Natural killer cell (primary cell): ENCODE measurements around the gene SLCO3A1. TPM values are rescaled to one million over a fixed set of nuclear protein-coding genes. Genes with fewer than 3 reads are reported as not detected.

ENCODE experiments used
- ATAC-seq, 3 donors: fragments of 150-1000 bp in 2 of 3; fragments of 200-7000 bp in 1 of 3; cut with Tn5 transposase; 1 replicate in 1 of 3; 2 replicates in 2 of 3; pipeline ENCODE4 v1.10.0; 2021; ENCODE audit warnings: mild to moderate bottlenecking in 2 of 3, moderate library complexity in 2 of 3
- DNase-seq, 2 donors: peaks; one replicate each; pipeline versions ENCODE4 v3.0.0 to v3.0.0-alpha.2; 2013 to 2021; ENCODE audit warnings: mixed read lengths in 1 of 2
- H3K27ac ChIP-seq: one replicate; pipeline ENCODE4 v1.5.1; 2013; ENCODE audit warnings: mild to moderate bottlenecking, low read length
- H3K27me3 ChIP-seq: one replicate; pipeline ENCODE4 v1.6.1; 2013; ENCODE audit warnings: low read length; ENCODE audit not compliant: control insufficient read depth, insufficient read depth
- H3K36me3 ChIP-seq: one replicate; pipeline ENCODE4 v1.6.1; 2013; ENCODE audit warnings: low read length; ENCODE audit not compliant: control insufficient read depth, insufficient read depth
- H3K4me1 ChIP-seq: one replicate; pipeline ENCODE4 v1.6.1; 2013; ENCODE audit warnings: low read length; ENCODE audit not compliant: control insufficient read depth, insufficient read depth
- H3K4me3 ChIP-seq: one replicate; pipeline ENCODE4 v1.5.1; 2013; ENCODE audit warnings: low read length
- H3K9me3 ChIP-seq: one replicate; pipeline ENCODE4 v1.6.1; 2013; ENCODE audit warnings: low read length; ENCODE audit not compliant: control insufficient read depth, insufficient read depth
- H3K27ac Mint-ChIP-seq, 2 donors: one replicate each; pipeline ENCODE4 v1.8.0; 2022; ENCODE audit warnings: mild to moderate bottlenecking in 2 of 2, mixed read lengths in 2 of 2, moderate library complexity in 1 of 2
- H3K27me3 Mint-ChIP-seq, 2 donors: one replicate each; pipeline ENCODE4 v1.8.0; 2022; ENCODE audit warnings: low read depth in 2 of 2, mixed read lengths in 2 of 2
- H3K36me3 Mint-ChIP-seq: one replicate; pipeline ENCODE4 v1.8.0; 2022; ENCODE audit warnings: mixed read lengths
- H3K4me1 Mint-ChIP-seq, 2 donors: one replicate each; pipeline ENCODE4 v1.8.0; 2022; ENCODE audit warnings: mixed read lengths in 2 of 2
- H3K4me3 Mint-ChIP-seq: one replicate; pipeline ENCODE4 v1.8.0; 2022; ENCODE audit warnings: mild to moderate bottlenecking, moderate library complexity, mixed read lengths
- H3K9me3 Mint-ChIP-seq, 2 donors: one replicate each; pipeline ENCODE4 v1.8.0; 2022; ENCODE audit warnings: mixed read lengths in 2 of 2
- CTCF ChIP-seq: fragments of 200-600 bp; IDR thresholded peaks from one replicate; pipeline ENCODE4 v1.8.0; 2022; ENCODE audit warnings: antibody characterized with exemption
- WGBS: methylation state at CpG from one replicate; pipeline ENCODE4 v1.1.7; 2013; ENCODE audit warnings: missing lambda C conversion rate; ENCODE audit not compliant: insufficient coverage; 5-methylcytosine and 5-hydroxymethylcytosine counted together
- intact Hi-C: fragments of 100-400 bp; cut with micrococcal nuclease; formaldehyde crosslinking; loops from one replicate; pipeline ENCODE4 v1.14.2; 2022
- total RNA-seq, 4 donors: library from RNA; stranded (reverse); fragments of 120-200 nt in 1 of 4; gene quantifications; one replicate each; pipeline versions ENCODE4 v1.2.3 to v1.2.4, GENCODE V29; 2013 to 2022

SLCO3A1 gene
- total RNA-seq, 3 donors from 2014 or later (not counting 1 experiment from before 2014, with no cell fraction given), result 48.5 to 73.5 (median 68.8) TPM

GRCh38 chr15:91947293-91947679 lies 93.8 kb downstream of the SLCO3A1 start:
- peak overlapping the region; percentile 51 to 74 for H3K27ac Mint-ChIP-seq
- peaks cover 40% of the 10 kb centered on the region for H3K4me1 ChIP-seq
- H3K27ac ChIP-seq, result peak overlapping the region; percentile 29
- no peaks in the 10 kb centered on the region for H3K27me3 Mint-ChIP-seq
- H3K4me3 Mint-ChIP-seq, result peak overlapping the region; percentile 42
- DNase-seq (no peak), ATAC-seq (peak in 1 of 3 donors; percentile 71)
- no peak for TF ChIP-seq CTCF
- no peaks in the 10 kb centered on the region for H3K36me3 ChIP-seq
- H3K9me3 ChIP-seq, result no peaks in the 10 kb centered on the region
- H3K27me3 ChIP-seq, result no peaks in the 10 kb centered on the region
- intact Hi-C loops, result no loop called here
- 28% methylated on average over 7 of the region's 7 CpGs for WGBS
- no peaks in the 10 kb centered on the region for H3K36me3 Mint-ChIP-seq
- no peaks in the 10 kb centered on the region for H3K9me3 Mint-ChIP-seq
- peaks cover 89 to 94% of the 10 kb centered on the region in 2 donors for H3K4me1 Mint-ChIP-seq
- no peak overlapping the region for H3K4me3 ChIP-seq

DNA sequence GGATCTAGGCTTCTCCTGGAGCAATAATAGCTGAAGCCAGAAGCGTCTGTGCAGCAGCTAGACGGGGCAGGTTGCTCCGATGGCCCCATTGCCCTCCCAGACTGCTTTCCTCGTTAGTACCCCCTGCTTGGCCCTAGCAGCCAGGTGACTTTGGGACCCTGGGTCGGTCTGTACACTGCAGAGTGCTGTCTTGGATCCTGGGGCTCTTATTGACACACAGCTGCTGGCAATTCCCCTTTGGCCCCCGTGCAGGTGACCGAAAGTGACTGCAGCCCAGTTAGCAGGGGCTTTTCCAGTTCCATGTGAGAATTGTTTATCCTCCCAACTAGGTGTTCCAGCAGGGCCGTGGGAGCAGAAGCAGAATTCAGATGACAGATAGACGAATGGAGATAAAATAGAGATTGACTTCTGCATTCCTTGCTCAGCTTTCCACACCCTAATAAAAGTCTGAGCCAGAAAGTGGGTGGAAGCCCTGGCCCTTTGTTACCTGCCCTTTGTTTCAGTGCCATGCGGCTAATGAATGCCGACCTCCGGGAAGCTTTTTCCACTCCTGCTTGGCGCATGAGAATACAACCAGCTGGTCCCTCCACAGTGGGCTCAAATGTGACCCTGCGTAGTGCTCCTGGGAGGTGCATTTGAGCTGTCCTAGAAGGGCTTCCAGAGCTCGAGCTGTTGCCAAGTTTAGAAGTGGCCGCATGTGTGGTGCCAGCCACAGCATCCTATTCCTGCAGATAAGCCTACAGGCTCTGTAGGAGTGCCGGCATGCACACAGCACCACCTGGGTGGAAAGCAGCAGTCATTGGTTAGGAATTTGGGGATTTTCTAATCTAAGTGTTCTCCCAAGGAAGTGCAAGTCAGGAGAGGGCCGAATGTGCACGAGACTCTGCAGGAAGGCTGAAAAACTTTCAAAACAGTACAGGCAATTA lies 94.4 kb downstream of the SLCO3A1 start:
- no peaks in the 10 kb centered on the region for H3K9me3 ChIP-seq
- H3K27me3 ChIP-seq, result no peaks in the 10 kb centered on the region
- no peak for TF ChIP-seq CTCF
- H3K27ac Mint-ChIP-seq, result peak overlapping the region; percentile 51 to 74
- H3K27me3 Mint-ChIP-seq, result no peaks in the 10 kb centered on the region
- no peaks in the 10 kb centered on the region for H3K36me3 Mint-ChIP-seq
- H3K27ac ChIP-seq, result peak overlapping the region; percentile 29
- H3K4me3 ChIP-seq, result no peak overlapping the region
- ATAC-seq (no peak), DNase-seq (no peak)
- H3K4me1 Mint-ChIP-seq, result peaks cover 92 to 94% of the 10 kb centered on the region in 2 donors
- no peaks in the 10 kb centered on the region for H3K9me3 Mint-ChIP-seq
- intact Hi-C loops, result no loop called here
- WGBS, result 69% methylated on average over 19 of the region's 19 CpGs
- no peak overlapping the region for H3K4me3 Mint-ChIP-seq
- peaks cover 34% of the 10 kb centered on the region for H3K4me1 ChIP-seq
- no peaks in the 10 kb centered on the region for H3K36me3 ChIP-seq

- 96% methylated on average over 8 of the region's 8 CpGs for WGBS
- Histone ChIP-seq H3K9me3 (no peaks in the 10 kb centered on the region), H3K27me3 (no peaks in the 10 kb centered on the region), H3K4me1 (peaks cover 33% of the 10 kb centered on the region), H3K36me3 (no peaks in the 10 kb centered on the region), H3K4me3 (no peak overlapping the region), H3K27ac (no peak overlapping the region)
- H3K4me1 Mint-ChIP-seq, result peaks cover 92 to 94% of the 10 kb centered on the region in 2 donors
- peak overlapping the region in 1 of 2 donors; percentile 37 for H3K27ac Mint-ChIP-seq
- ATAC-seq, result no peak
- no peak overlapping the region for H3K4me3 Mint-ChIP-seq
- intact Hi-C loops, result no loop called here
- no peak for DNase-seq
- no peaks in the 10 kb centered on the region for H3K9me3 Mint-ChIP-seq
- no peaks in the 10 kb centered on the region for H3K27me3 Mint-ChIP-seq
- no peaks in the 10 kb centered on the region for H3K36me3 Mint-ChIP-seq
- TF ChIP-seq CTCF, result no peak
Observed at GRCh38 chr15:91949361-91949760, 95.9 kb downstream of the SLCO3A1 start.
